K562 (cell line): ENCODE results near the gene DAPL1. TPM values are rescaled to one million over a fixed set of nuclear protein-coding genes. Genes with fewer than 3 reads are reported as not detected.
A peak's percentile ranks its signal among the peaks of the same experiment; 100 is the strongest.

Experiments used
- ATAC-seq: fragments of 200-7000 bp; cut with Tn5 transposase; 3 replicates; pipeline ENCODE4 v1.9.1; 2020; ENCODE audit warnings: moderate library complexity
- BruUV-seq: library from RNA; stranded (reverse); fragments of 400-500 nt; replicated peaks from 2 replicates; lab custom pipeline; 2021; lab: Mats Ljungman, UMichigan
- CTCF ChIA-PET: fragments of 300-600 bp; formaldehyde crosslinking; extraction: SDS; loops from one replicate; lab custom pipeline; 2021; ENCODE audit warnings: low intra/inter-chr PET ratio; lab: Yijun Ruan, JAX
- POLR2A ChIA-PET: fragments of 300-600, 350-650 bp; sonication (Branson Sonifier 250); formaldehyde crosslinking; extraction: SDS; loops from one replicate; lab custom pipeline; 2021; ENCODE audit warnings: antibody characterized with exemption, inconsistent platforms; lab: Yijun Ruan, JAX
- DNase-seq, 4 experiments: peaks; one replicate each; pipeline versions ENCODE4 v3.0.0 to v3.0.0-alpha.2; 2011 to 2018; ENCODE audit warnings: low spot score in 3 of 4, mixed read lengths in 3 of 4; ENCODE audit errors: extremely low read depth in 1 of 4
- FAIRE-seq: peaks from 2 replicates; lab custom pipeline; 2011; peaks lifted over from hg19 to GRCh38; lab: Jason Lieb, UNC
- H2AFZ ChIP-seq: 2 replicates; pipeline ENCODE4 v1.6.0; 2011; ENCODE audit warnings: low read depth, low read length, control low read depth, inconsistent platforms
- H3K27ac ChIP-seq: fragments of 200-600 bp; 3 replicates; pipeline ENCODE4 v1.8.0; 2011; ENCODE audit warnings: low read depth, mild to moderate bottlenecking, control low read depth, inconsistent platforms, low read length, moderate library complexity, mixed read lengths; ENCODE audit errors: extremely low read depth
- H3K27me3 ChIP-seq, 2 experiments: fragments of 300-600 bp in 1 of 2; 2 replicates in 1 of 2; 3 replicates in 1 of 2; pipeline versions ENCODE4 v1.6.0 to v1.8.0; 2011; ENCODE audit warnings: inconsistent platforms in 2 of 2, low read length in 2 of 2, mild to moderate bottlenecking in 1 of 2, mixed read lengths in 1 of 2, moderate library complexity in 1 of 2; ENCODE audit not compliant: control insufficient read depth in 2 of 2, insufficient read depth in 2 of 2
- H3K36me3 ChIP-seq: fragments of 300-600 bp; 3 replicates; pipeline ENCODE4 v1.8.0; 2011; ENCODE audit warnings: mild to moderate bottlenecking, low read length, inconsistent platforms; ENCODE audit not compliant: control insufficient read depth, insufficient read depth
- H3K4me1 ChIP-seq, 2 experiments: fragments of 200-600 bp in 1 of 2; replicated peaks in 1 of 2; 2 replicates in 1 of 2; 3 replicates in 1 of 2; pipeline versions ENCODE4 v1.5.1 to v1.8.0; 2011; ENCODE audit warnings: inconsistent platforms in 2 of 2, low read length in 2 of 2, mild to moderate bottlenecking in 1 of 2, mixed read lengths in 1 of 2, moderate library complexity in 1 of 2; ENCODE audit not compliant: control insufficient read depth in 2 of 2, insufficient read depth in 2 of 2
- H3K4me2 ChIP-seq: 2 replicates; pipeline ENCODE4 v1.6.1; 2011; ENCODE audit warnings: low read length, control low read depth, inconsistent platforms, mixed read lengths; ENCODE audit not compliant: insufficient read depth
- H3K4me3 ChIP-seq: fragments of 200-600 bp; sonication (generic), shearing (Covaris generic); 2 replicates; pipeline ENCODE4 v1.5.1; 2016; ENCODE audit warnings: control low read depth, inconsistent platforms
- H3K79me2 ChIP-seq: fragments of 200-600 bp; 3 replicates; pipeline ENCODE4 v1.8.0; 2011; ENCODE audit warnings: low read length, inconsistent platforms; ENCODE audit not compliant: control insufficient read depth, insufficient read depth
- H3K9ac ChIP-seq, 2 experiments: 2 replicates each; pipeline versions ENCODE4 v1.6.0 to v1.6.1; 2011; ENCODE audit warnings: low read depth in 2 of 2, low read length in 2 of 2, control low read depth in 1 of 2, inconsistent platforms in 1 of 2, mild to moderate bottlenecking in 1 of 2, mixed read lengths in 1 of 2; ENCODE audit not compliant: insufficient read depth in 1 of 2
- H3K9me1 ChIP-seq: one replicate; pipeline ENCODE4 v1.6.0; 2011; ENCODE audit warnings: inconsistent platforms, mild to moderate bottlenecking, low read length, moderate library complexity; ENCODE audit not compliant: control insufficient read depth, insufficient read depth
- H3K9me3 ChIP-seq: replicated peaks from 2 replicates; pipeline ENCODE4 v1.5.1; 2011; ENCODE audit warnings: low read depth, low read length, inconsistent platforms; ENCODE audit not compliant: control insufficient read depth, insufficient read depth
- H4K20me1 ChIP-seq: replicated peaks from 2 replicates; pipeline ENCODE4 v1.6.1; 2011; ENCODE audit warnings: low read length, inconsistent platforms, mixed read lengths; ENCODE audit not compliant: control insufficient read depth, insufficient read depth
- DNMT1 ChIP-seq: fragments of 450-650 bp; IDR thresholded peaks from 2 replicates; pipeline ENCODE4 v1.6.1; 2016; ENCODE audit warnings: antibody characterized with exemption, mild to moderate bottlenecking
- HMGN3 ChIP-seq: IDR thresholded peaks from 2 replicates; pipeline ENCODE4 v1.6.1; 2011; ENCODE audit warnings: borderline replicate concordance, low read depth, mild to moderate bottlenecking, mixed read lengths, low read length; ENCODE audit not compliant: insufficient read length; ENCODE audit errors: extremely low read depth
- RAD21 ChIP-seq, 2 experiments: fragments of 250-450 bp in 1 of 2; fragments of 450-650 bp in 1 of 2; sonication (Bioruptor Pico) in 1 of 2; formaldehyde crosslinking in 1 of 2; IDR thresholded peaks in 1 of 2; conservative IDR thresholded peaks in 1 of 2; 2 replicates each; pipeline versions ENCODE4 v1.4.0 to v1.8.0; 2020 to 2022; ENCODE audit warnings: mild to moderate bottlenecking in 2 of 2, moderate library complexity in 1 of 2
- SRSF9 ChIP-seq: fragments of 200-400 bp; formaldehyde crosslinking; IDR thresholded peaks from 2 replicates; pipeline ENCODE4 v1.6.1; 2017; ENCODE audit warnings: low read depth, low read length, borderline replicate concordance
- ZNF134 ChIP-seq: fragments of 250-450 bp; sonication (Bioruptor Pico); conservative IDR thresholded peaks from 2 replicates; pipeline ENCODE4 v1.4.0; 2020
- ZNF551 ChIP-seq: fragments of 250-450 bp; sonication (Bioruptor Pico); IDR thresholded peaks from 2 replicates; pipeline ENCODE4 v1.5.0; 2021; ENCODE audit warnings: mild to moderate bottlenecking, moderate library complexity
- ZNF77 ChIP-seq: fragments of 250-450 bp; sonication (Bioruptor Pico); IDR thresholded peaks from 2 replicates; pipeline ENCODE4 v1.5.0; 2020
- WGBS: fragments of 100-300 bp; shearing (Covaris generic); methylation state at CpG from one replicate; pipeline ENCODE4 v1.1.6; 2016; ENCODE audit warnings: low coverage, mixed read lengths; ENCODE audit not compliant: insufficient coverage; ENCODE audit errors: missing lambda C conversion rate; 5-methylcytosine and 5-hydroxymethylcytosine counted together
- in situ Hi-C: fragments of 300-500 bp; cut with MboI; formaldehyde crosslinking; loops from 4 replicates; pipeline ENCODE4 v1.15.0; 2018; ENCODE audit warnings: inconsistent platforms, mixed read lengths
- intact Hi-C: fragments of 100-400 bp; cut with micrococcal nuclease; formaldehyde crosslinking; loops from 2 replicates; pipeline ENCODE4 v1.14.2; 2022
- polyA plus RNA-seq, 8 experiments: library from polyadenylated mRNA; depleted of rRNA in 4 of 8; stranded (reverse) in 5 of 8; unstranded in 3 of 8; fragments of >200 nt; fragmentation: Nextera tagmentation in 2 of 8; fragmentation: Illumina TruSeq in 1 of 8; extraction: Ambion mirVana in 2 of 8; extraction: Trizol in 1 of 8; gene quantifications; 2 replicates each; pipeline versions ENCODE4 v1.2.1 to v1.2.3, GENCODE V29; 2011 to 2014; ENCODE audit warnings: inconsistent platforms in 1 of 8, missing spikeins in 1 of 8
- total RNA-seq, 7 experiments: library from RNA; depleted of rRNA in 6 of 7; stranded (reverse); fragments of >200 nt in 6 of 7; fragmentation: Illumina TruSeq in 2 of 7; extraction: Trizol in 2 of 7; gene quantifications; 2 replicates each; pipeline versions ENCODE4 v1.2.1 to v1.2.3, GENCODE V29; 2011 to 2021; ENCODE audit warnings: low replicate concordance in 1 of 7
- TF ChIP-seq, protein P1 (sequence below), 2 experiments: IDR thresholded peaks in 1 of 2; conservative IDR thresholded peaks in 1 of 2; 2 replicates each; pipeline ENCODE4 v1.6.1; 2016; ENCODE audit warnings: low read depth in 2 of 2, mild to moderate bottlenecking in 1 of 2, missing compliant biosample characterization in 1 of 2, missing genetic modification characterization in 1 of 2, moderate library complexity in 1 of 2

DAPL1 gene
- total and polyA plus RNA-seq, 9 of the 15 experiments (the other 6 are each of a cell fraction or from before 2014, with no cell fraction given) = not detected

DNA sequence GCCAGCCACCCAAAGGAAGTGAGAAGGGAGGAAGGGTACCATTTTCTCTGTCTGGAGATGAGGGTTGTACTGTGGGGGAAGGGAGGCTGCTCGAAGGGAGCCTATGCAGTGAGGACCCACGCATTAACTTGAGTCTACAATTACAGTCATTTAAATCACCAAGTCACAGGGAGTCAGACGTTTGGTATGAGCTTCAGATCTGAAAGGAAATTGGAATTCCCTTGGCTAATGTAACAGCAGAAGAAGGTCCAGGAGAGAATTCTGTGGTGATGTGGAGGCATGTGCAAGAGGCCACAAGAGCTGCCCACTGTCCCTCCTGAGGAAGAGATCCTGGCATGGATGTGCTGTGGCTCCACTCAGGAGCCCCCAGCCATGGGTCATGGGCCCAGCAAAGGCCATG is 22.5 kb downstream of the DAPL1 start:
- WGBS = 0% methylated on average over 3 of the region's 3 CpGs
- no peaks in the 10 kb centered on the region for H3K79me2 ChIP-seq
- no peaks in the 10 kb centered on the region for H3K36me3 ChIP-seq
- no peak overlapping the region for H3K4me2 ChIP-seq
- H2AFZ ChIP-seq = no peak overlapping the region
- in situ Hi-C loops (no loop called here), intact Hi-C loops (no loop called here)
- H3K27me3 ChIP-seq = peaks cover 10 to 12% of the 10 kb centered on the region in 2 experiments
- POLR2A ChIA-PET = no interaction called here
- no peaks in the 10 kb centered on the region for H4K20me1 ChIP-seq
- no peaks in the 10 kb centered on the region for H3K4me1 ChIP-seq
- DNase-seq = no peak
- FAIRE-seq = peak; percentile 37
- ATAC-seq = no peak
- BruUV-seq = no TSS peak
- H3K9ac ChIP-seq = no peak overlapping the region
- H3K9me1 ChIP-seq = no peaks in the 10 kb centered on the region
- TF ChIP-seq ZNF134 (CRISPR knock-in tag) = no peak
- no peak for TF ChIP-seq RAD21 (CRISPR knock-in tag; conservative IDR thresholded peaks at IDR 0.05 in 1 of 2, IDR thresholded peaks at IDR 0.05 in 1 of 2)
- no peak for TF ChIP-seq ZNF77 (CRISPR knock-in tag)
- TF ChIP-seq, all 486 proteins: peak for 0
- Histone ChIP-seq H3K4me3 (no peak overlapping the region), H3K9me3 (no peaks in the 10 kb centered on the region), H3K27ac (no peak overlapping the region)
- CTCF ChIA-PET = no interaction called here

DNA sequence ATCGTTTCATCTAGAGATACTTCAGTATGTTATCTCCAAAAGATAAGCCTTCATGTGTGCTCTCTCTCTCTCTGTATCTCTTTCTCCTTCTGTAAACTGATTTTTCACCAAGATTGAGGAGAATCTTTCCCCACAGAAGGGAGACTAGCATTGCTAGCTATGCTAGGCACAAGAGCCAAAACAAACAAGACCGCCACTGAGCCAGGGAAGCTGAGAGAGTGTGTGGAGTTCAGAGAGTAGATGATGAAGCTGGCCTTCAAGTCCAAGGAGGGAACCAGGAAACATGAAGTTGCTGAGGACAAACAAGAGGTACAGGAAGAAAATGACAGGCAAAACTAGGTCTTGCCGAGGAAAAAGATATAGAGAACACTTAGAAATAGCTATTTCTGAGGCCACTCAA is 23.4 kb downstream of the DAPL1 start:
- WGBS = 2% methylated on average over 3 of the region's 3 CpGs
- intact Hi-C loops = no loop called here
- no peaks in the 10 kb centered on the region for H3K79me2 ChIP-seq
- no peak for ATAC-seq
- POLR2A ChIA-PET = no interaction called here
- H3K4me3 ChIP-seq = no peak overlapping the region
- no peak overlapping the region for H3K4me2 ChIP-seq
- no peak overlapping the region for H3K9ac ChIP-seq
- no peak for DNase-seq
- TF ChIP-seq DNMT1 (no peak), ZNF551 (no peak), HMGN3 (no peak), SRSF9 (no peak)
- TF ChIP-seq, protein P1, sequence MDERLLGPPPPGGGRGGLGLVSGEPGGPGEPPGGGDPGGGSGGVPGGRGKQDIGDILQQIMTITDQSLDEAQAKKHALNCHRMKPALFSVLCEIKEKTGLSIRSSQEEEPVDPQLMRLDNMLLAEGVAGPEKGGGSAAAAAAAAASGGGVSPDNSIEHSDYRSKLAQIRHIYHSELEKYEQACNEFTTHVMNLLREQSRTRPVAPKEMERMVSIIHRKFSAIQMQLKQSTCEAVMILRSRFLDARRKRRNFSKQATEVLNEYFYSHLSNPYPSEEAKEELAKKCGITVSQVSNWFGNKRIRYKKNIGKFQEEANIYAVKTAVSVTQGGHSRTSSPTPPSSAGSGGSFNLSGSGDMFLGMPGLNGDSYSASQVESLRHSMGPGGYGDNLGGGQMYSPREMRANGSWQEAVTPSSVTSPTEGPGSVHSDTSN (CRISPR knock-in tag; IDR thresholded peaks at IDR 0.05; ENCODE audit: low read depth) = no peak
- TF ChIP-seq, protein P1 (tag; conservative IDR thresholded peaks at IDR 0.05; ENCODE audit: low read depth) = no peak
- TF ChIP-seq, all 486 proteins: peak for 0
- Histone ChIP-seq H2AFZ (no peak overlapping the region), H3K36me3 (no peaks in the 10 kb centered on the region), H4K20me1 (no peaks in the 10 kb centered on the region), H3K9me3 (no peaks in the 10 kb centered on the region), H3K9me1 (no peaks in the 10 kb centered on the region), H3K27me3 (peaks cover 12 to 17% of the 10 kb centered on the region in 2 experiments), H3K4me1 (no peaks in the 10 kb centered on the region), H3K27ac (no peak overlapping the region)
- CTCF ChIA-PET = no interaction called here
- in situ Hi-C loops = no loop called here
- BruUV-seq = no TSS peak
- FAIRE-seq = no peak
